H1 (cell line): ENCODE data around the gene RAB24. TPM values are rescaled to one million over a fixed set of nuclear protein-coding genes. Genes with fewer than 3 reads are reported as not detected.

Source experiments
- CBX8 ChIP-seq: fragments of 300-800, 300-1000 bp; sonication (generic); IDR thresholded peaks from 2 replicates; pipeline ENCODE4 v1.7.1; 2016; ENCODE audit warnings: low read depth, low read length, borderline replicate concordance
- CEBPB ChIP-seq: IDR thresholded peaks from 2 replicates; pipeline ENCODE4 v1.6.1; 2012; ENCODE audit warnings: low read depth, low read length
- CHD7 ChIP-seq: fragments of 300-600 bp; sonication (generic); IDR thresholded peaks from 2 replicates; pipeline ENCODE4 v1.7.1; 2012; ENCODE audit warnings: low read length, moderate library complexity, mild to moderate bottlenecking, inconsistent platforms; ENCODE audit not compliant: insufficient replicate concordance
- CTBP2 ChIP-seq: IDR thresholded peaks from 2 replicates; pipeline ENCODE4 v1.7.0; 2011; ENCODE audit warnings: borderline replicate concordance, mild to moderate bottlenecking, moderate library complexity, mixed read lengths, low read length; ENCODE audit not compliant: insufficient read depth, insufficient read length
- JUND ChIP-seq: IDR thresholded peaks from 2 replicates; pipeline ENCODE4 v1.6.1; 2011; ENCODE audit warnings: mild to moderate bottlenecking, improper control_type of control experiment, low read length
- MAFK ChIP-seq: IDR thresholded peaks from 2 replicates; pipeline ENCODE4 v1.6.1; 2012; ENCODE audit warnings: low read depth, mild to moderate bottlenecking, improper control_type of control experiment, low read length
- RFX5 ChIP-seq: IDR thresholded peaks from 2 replicates; pipeline ENCODE4 v1.6.1; 2011; ENCODE audit warnings: low read depth, low read length, improper control_type of control experiment, borderline replicate concordance
- RNF2 ChIP-seq: fragments of 200-900, 300-1000 bp; sonication (generic); IDR thresholded peaks from 2 replicates; pipeline ENCODE4 v1.7.1; 2016; ENCODE audit warnings: borderline replicate concordance, low read depth, mild to moderate bottlenecking, antibody characterized with exemption, low read length; ENCODE audit not compliant: poor library complexity, severe bottlenecking; ENCODE audit errors: missing control alignments
- SUZ12 ChIP-seq: fragments of 200-600 bp; sonication (generic); IDR thresholded peaks from 2 replicates; pipeline ENCODE4 v1.6.1; 2012; ENCODE audit warnings: mild to moderate bottlenecking, inconsistent platforms, low read length, moderate library complexity, mixed read lengths
- polyA plus RNA-seq, 7 experiments: library from polyadenylated mRNA; depleted of rRNA in 3 of 7; stranded (reverse) in 5 of 7; unstranded in 2 of 7; fragments of >200 nt in 5 of 7; fragments of 200-250 nt in 2 of 7; gene quantifications; 1 replicate in 5 of 7; 2 replicates in 1 of 7; 4 replicates in 1 of 7; pipeline versions ENCODE4 v1.2.1 to v1.2.3, GENCODE V29; 2011 to 2013; ENCODE audit warnings: missing spikeins in 2 of 7, mixed read lengths in 2 of 7
- total RNA-seq: library from RNA; stranded (reverse); fragmentation: NEBNext Ultra II Directional; extraction: Animal tissue kit (Norgen Biotek cat#: 25700); gene quantifications from 2 replicates; pipeline ENCODE4 v1.2.1, GENCODE V29; 2021

RAB24 gene
- total and polyA plus RNA-seq, 2 of the 8 experiments (the other 6 are each of a cell fraction or from before 2014, with no cell fraction given), result 18.8 to 33.8 TPM

GRCh38 chr5:177290816-177291596 lies 12.5 kb downstream of the RAB24 start (continued):
- no peak for TF ChIP-seq RNF2
- no peak for TF ChIP-seq CHD7
- no peak for TF ChIP-seq RFX5
- TF ChIP-seq JUND, result no peak
- no peak for TF ChIP-seq CEBPB
- no peak for TF ChIP-seq CBX8
- TF ChIP-seq MAFK, result no peak
- no peak for TF ChIP-seq SUZ12
- no peak for TF ChIP-seq CTBP2
